RWPE2 (cell line): Measurements from ENCODE around the gene ACOXL.
A peak's percentile ranks its signal among the peaks of the same experiment; 100 is the strongest.

Experiments
- ATAC-seq: fragments of 200-7000 bp; cut with Tn5 transposase; 3 replicates; pipeline ENCODE4 v1.9.1; 2021; ENCODE audit warnings: low read depth
- DNase-seq: peaks from one replicate; pipeline ENCODE4 v3.0.0-alpha.2; 2020; ENCODE audit warnings: low spot score
- H3K27ac ChIP-seq: fragments of 450-650 bp; 2 replicates; pipeline ENCODE4 v1.5.1; 2017; ENCODE audit warnings: mild to moderate bottlenecking; ENCODE audit not compliant: poor library complexity, severe bottlenecking
- H3K27me3 ChIP-seq: fragments of 250-450 bp; sonication (Bioruptor Pico); 2 replicates; pipeline ENCODE4 v1.5.1; 2021; ENCODE audit warnings: mild to moderate bottlenecking, moderate library complexity; ENCODE audit not compliant: insufficient read depth, poor library complexity, severe bottlenecking
- H3K36me3 ChIP-seq: fragments of 250-450 bp; sonication (Bioruptor Pico); 2 replicates; pipeline ENCODE4 v1.5.1; 2020; ENCODE audit warnings: low read depth, mild to moderate bottlenecking, moderate library complexity
- H3K4me1 ChIP-seq: fragments of 250-450 bp; sonication (Bioruptor Pico); 2 replicates; pipeline ENCODE4 v1.5.1; 2021; ENCODE audit warnings: mild to moderate bottlenecking, moderate library complexity; ENCODE audit not compliant: insufficient read depth, poor library complexity, severe bottlenecking
- H3K4me3 ChIP-seq: fragments of 250-450 bp; sonication (Bioruptor Pico); 2 replicates; pipeline ENCODE4 v1.5.1; 2021; ENCODE audit warnings: mild to moderate bottlenecking, moderate library complexity; ENCODE audit not compliant: severe bottlenecking
- H3K9me3 ChIP-seq: fragments of 250-450 bp; sonication (Bioruptor Pico); 2 replicates; pipeline ENCODE4 v1.5.1; 2021; ENCODE audit warnings: mild to moderate bottlenecking, moderate library complexity; ENCODE audit not compliant: severe bottlenecking
- TF ChIP-seq, protein P1 (sequence below): fragments of 450-650 bp; IDR thresholded peaks from one replicate; pipeline ENCODE4 v1.5.1; 2017; ENCODE audit warnings: mild to moderate bottlenecking, moderate library complexity; ENCODE audit not compliant: poor library complexity, severe bottlenecking

The ACOXL gene

DNA sequence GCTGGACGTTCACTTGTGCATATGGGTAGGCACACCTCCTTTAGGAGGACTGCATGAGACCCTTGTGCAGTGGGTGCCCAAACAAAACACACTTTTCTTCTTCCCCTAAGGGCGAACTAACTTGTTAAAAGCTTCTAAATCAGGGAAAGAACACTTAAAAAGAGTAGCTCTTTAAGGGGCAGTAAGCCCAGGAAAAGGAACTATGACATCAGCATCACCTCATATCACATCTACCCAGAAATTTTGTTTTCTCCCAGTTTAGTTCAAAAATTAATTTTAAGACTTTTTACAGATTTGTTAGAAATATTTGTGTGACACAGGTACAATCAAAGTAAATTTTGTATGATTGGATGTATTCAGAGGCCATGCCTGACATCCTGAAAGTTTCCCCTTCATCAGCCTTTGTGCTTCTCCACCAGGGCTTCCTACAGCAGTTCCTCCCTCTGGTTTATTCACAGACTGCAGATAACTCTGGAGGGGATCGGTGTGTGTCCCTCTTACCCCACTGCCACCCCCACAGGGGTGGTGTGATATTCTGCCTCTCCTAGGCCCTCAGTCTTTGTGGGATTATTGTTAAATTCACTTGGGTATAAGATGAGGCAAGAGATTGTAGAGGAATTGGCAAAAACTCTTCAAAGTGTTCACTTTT is 416.0 kb downstream of the ACOXL start:
- no peak overlapping the region for H3K4me3 ChIP-seq
- no peaks in the 10 kb centered on the region for H3K9me3 ChIP-seq
- H3K27ac ChIP-seq: no peak overlapping the region
- H3K4me1 ChIP-seq: no peaks in the 10 kb centered on the region
- H3K36me3 ChIP-seq: peaks cover 12% of the 10 kb centered on the region
- TF ChIP-seq, protein P1, sequence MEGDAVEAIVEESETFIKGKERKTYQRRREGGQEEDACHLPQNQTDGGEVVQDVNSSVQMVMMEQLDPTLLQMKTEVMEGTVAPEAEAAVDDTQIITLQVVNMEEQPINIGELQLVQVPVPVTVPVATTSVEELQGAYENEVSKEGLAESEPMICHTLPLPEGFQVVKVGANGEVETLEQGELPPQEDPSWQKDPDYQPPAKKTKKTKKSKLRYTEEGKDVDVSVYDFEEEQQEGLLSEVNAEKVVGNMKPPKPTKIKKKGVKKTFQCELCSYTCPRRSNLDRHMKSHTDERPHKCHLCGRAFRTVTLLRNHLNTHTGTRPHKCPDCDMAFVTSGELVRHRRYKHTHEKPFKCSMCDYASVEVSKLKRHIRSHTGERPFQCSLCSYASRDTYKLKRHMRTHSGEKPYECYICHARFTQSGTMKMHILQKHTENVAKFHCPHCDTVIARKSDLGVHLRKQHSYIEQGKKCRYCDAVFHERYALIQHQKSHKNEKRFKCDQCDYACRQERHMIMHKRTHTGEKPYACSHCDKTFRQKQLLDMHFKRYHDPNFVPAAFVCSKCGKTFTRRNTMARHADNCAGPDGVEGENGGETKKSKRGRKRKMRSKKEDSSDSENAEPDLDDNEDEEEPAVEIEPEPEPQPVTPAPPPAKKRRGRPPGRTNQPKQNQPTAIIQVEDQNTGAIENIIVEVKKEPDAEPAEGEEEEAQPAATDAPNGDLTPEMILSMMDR: no peak
- no peak for DNase-seq
- H3K27me3 ChIP-seq: no peaks in the 10 kb centered on the region
- ATAC-seq: no peak

DNA sequence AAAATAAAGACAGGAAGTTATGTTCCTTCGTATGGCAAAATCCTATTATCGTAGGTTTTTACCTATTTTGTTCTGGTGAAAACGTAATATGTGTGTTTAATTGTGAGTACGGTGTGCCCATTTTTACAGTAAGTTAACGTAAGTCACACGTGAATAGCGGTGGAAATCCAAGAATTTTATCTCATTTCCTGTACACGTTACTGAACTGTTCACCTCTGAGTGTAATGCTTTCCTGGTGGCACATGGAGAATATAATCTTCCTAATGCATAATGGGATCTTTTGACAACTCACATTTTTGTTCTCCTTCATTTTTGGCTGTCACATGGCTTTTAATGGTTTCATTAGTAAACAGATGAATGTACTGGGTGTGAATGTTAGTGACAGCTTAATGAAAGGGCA is 416.6 kb downstream of the ACOXL start:
- Histone ChIP-seq H3K27ac (no peak overlapping the region), H3K36me3 (peaks cover 12% of the 10 kb centered on the region)
- ATAC-seq: no peak

GRCh38 chr2:111149882-111150455 is 417.6 kb downstream of the ACOXL start:
- no peak for DNase-seq
- no peaks in the 10 kb centered on the region for H3K9me3 ChIP-seq
- H3K36me3 ChIP-seq: peaks cover 12% of the 10 kb centered on the region
- no peak overlapping the region for H3K4me3 ChIP-seq
- TF ChIP-seq, protein P1: no peak
- H3K27ac ChIP-seq: no peak overlapping the region
- no peak for ATAC-seq
- H3K4me1 ChIP-seq: no peaks in the 10 kb centered on the region
- no peaks in the 10 kb centered on the region for H3K27me3 ChIP-seq

More for the DNA sequence above, 416.6 kb downstream of the ACOXL start:
- DNase-seq: no peak
- Histone ChIP-seq H3K9me3 (no peaks in the 10 kb centered on the region), H3K27me3 (no peaks in the 10 kb centered on the region), H3K4me1 (no peaks in the 10 kb centered on the region), H3K4me3 (no peak overlapping the region)
- TF ChIP-seq, protein P1: no peak

- no peaks in the 10 kb centered on the region for H3K9me3 ChIP-seq
- H3K27me3 ChIP-seq: no peaks in the 10 kb centered on the region
- no peak overlapping the region for H3K4me3 ChIP-seq
- H3K36me3 ChIP-seq: peaks cover 12% of the 10 kb centered on the region
- TF ChIP-seq, protein P1: no peak
- H3K27ac ChIP-seq: no peak overlapping the region
- ATAC-seq (no peak), DNase-seq (no peak)
- peaks cover 10% of the 10 kb centered on the region for H3K4me1 ChIP-seq
These were observed 422.4 kb downstream of the ACOXL start for GRCh38 chr2:111154758-111155157.

- TF ChIP-seq, protein P1: no peak
- H3K36me3 ChIP-seq: peaks cover 12% of the 10 kb centered on the region
- peaks cover 10% of the 10 kb centered on the region for H3K4me1 ChIP-seq
- peak overlapping the region; percentile 36 for H3K27ac ChIP-seq
- no peaks in the 10 kb centered on the region for H3K9me3 ChIP-seq
- no peaks in the 10 kb centered on the region for H3K27me3 ChIP-seq
- DNase-seq: no peak
- peak; percentile 89 for ATAC-seq
- H3K4me3 ChIP-seq: no peak overlapping the region
These were observed 423.2 kb downstream of the ACOXL start for GRCh38 chr2:111155610-111156009.
